ENCODE data around the gene AFF3. TPM values are rescaled to one million over a fixed set of nuclear protein-coding genes. Genes with fewer than 3 reads are reported as not detected.

AFF3 gene
- total and polyA plus RNA-seq, 2 donors (not counting 3 experiments of a cell fraction or from before 2014, with no cell fraction given): 0.06 to 0.07 TPM

GRCh38 chr2:99645960-99646359 is 496.4 kb downstream of the AFF3 start:
- FAIRE-seq (no peak), DNase-seq (ENCODE audit: low read depth, low spot score) (no peak)
- Histone ChIP-seq H3K4me3 (replicated peaks in 1 of 3; ENCODE audit: insufficient read depth in 1 of 3, low read depth in 1 of 3, low read length in 3 of 3) (no peak overlapping the region), H3K9me1 (replicated peaks; ENCODE audit: control insufficient read depth, extremely low read depth, insufficient read depth, low read length) (no peaks in the 10 kb centered on the region), H3K27me3 (ENCODE audit: control insufficient read depth in 2 of 2, insufficient read depth in 2 of 2, low read length in 2 of 2) (peaks cover 0 to 3% of the 10 kb centered on the region in 2 experiments), H3K36me3 (ENCODE audit: control insufficient read depth in 2 of 2, extremely low read depth in 1 of 2, insufficient read depth in 2 of 2, low read length in 2 of 2) (no peaks in the 10 kb centered on the region), H3K9me3 (replicated peaks; ENCODE audit: control insufficient read depth, insufficient read depth, low read length) (no peaks in the 10 kb centered on the region), H3K27ac (ENCODE audit: insufficient read depth, low read depth, low read length) (no peak overlapping the region), H3K4me2 (ENCODE audit: insufficient read depth, low read length) (no peak overlapping the region), H3K79me2 (ENCODE audit: control insufficient read depth, insufficient read depth, low read length) (no peaks in the 10 kb centered on the region), H4K20me1 (replicated peaks; ENCODE audit: control insufficient read depth, extremely low read depth, insufficient read depth, low read length) (no peaks in the 10 kb centered on the region), H3K9ac (replicated peaks; ENCODE audit: extremely low read depth, insufficient read depth, low read length) (no peak overlapping the region), H3K4me1 (ENCODE audit: control insufficient read depth, extremely low read depth, insufficient read depth, low read length) (no peaks in the 10 kb centered on the region), H2AFZ (ENCODE audit: low read depth, low read length) (no peak overlapping the region)
- intact Hi-C loops (cut with micrococcal nuclease): no loop called here
- no TSS peak for BruUV-seq (replicated peaks)
- TF ChIP-seq, protein P1, sequence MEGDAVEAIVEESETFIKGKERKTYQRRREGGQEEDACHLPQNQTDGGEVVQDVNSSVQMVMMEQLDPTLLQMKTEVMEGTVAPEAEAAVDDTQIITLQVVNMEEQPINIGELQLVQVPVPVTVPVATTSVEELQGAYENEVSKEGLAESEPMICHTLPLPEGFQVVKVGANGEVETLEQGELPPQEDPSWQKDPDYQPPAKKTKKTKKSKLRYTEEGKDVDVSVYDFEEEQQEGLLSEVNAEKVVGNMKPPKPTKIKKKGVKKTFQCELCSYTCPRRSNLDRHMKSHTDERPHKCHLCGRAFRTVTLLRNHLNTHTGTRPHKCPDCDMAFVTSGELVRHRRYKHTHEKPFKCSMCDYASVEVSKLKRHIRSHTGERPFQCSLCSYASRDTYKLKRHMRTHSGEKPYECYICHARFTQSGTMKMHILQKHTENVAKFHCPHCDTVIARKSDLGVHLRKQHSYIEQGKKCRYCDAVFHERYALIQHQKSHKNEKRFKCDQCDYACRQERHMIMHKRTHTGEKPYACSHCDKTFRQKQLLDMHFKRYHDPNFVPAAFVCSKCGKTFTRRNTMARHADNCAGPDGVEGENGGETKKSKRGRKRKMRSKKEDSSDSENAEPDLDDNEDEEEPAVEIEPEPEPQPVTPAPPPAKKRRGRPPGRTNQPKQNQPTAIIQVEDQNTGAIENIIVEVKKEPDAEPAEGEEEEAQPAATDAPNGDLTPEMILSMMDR (IDR thresholded peaks at IDR 0.05; ENCODE audit: extremely low read depth in 1 of 2, insufficient read depth in 1 of 2, low read depth in 1 of 2, low read length in 2 of 2): no peak
- no peak for TF ChIP-seq JUN (IDR thresholded peaks at IDR 0.05; ENCODE audit: borderline replicate concordance, insufficient read depth, insufficient read length, low read depth)
- no peak for TF ChIP-seq FOS (IDR thresholded peaks at IDR 0.05; ENCODE audit: borderline replicate concordance, insufficient read depth, low read length)
- no peak for TF ChIP-seq POLR2A (IDR thresholded peaks at IDR 0.05; ENCODE audit: low read depth, low read length)
- TF ChIP-seq POLR2AphosphoS5 (IDR thresholded peaks at IDR 0.05; ENCODE audit: insufficient read depth, low read depth, low read length): no peak
- no peak for TF ChIP-seq EZH2 (IDR thresholded peaks at IDR 0.05; ENCODE audit: borderline replicate concordance, low read depth, low read length, severe bottlenecking)
- dilution Hi-C loops (cut with MboI; ENCODE audit: extremely low pct_ligation_motif_present, low sequenced_read_pairs): no loop called here
- ChIA-PET POLR2A (no interaction called here), CTCF (no interaction called here)

DNA sequence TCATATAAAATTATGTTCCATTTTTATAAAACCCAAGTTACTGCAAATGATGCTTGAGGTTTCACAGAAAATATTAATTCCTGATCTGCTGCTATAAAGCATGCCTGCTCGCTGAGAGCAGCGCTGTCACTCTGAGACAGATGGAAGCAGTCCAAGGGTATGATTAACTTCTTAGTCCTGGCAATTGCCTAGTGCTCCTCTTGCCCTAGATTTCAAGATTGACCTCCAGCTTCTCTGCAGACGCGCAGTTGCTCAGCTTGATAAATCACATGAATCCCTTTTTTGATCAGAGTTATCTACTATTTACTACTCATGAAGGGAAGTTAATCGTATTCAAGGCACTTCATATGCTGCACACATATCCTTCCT is 498.0 kb downstream of the AFF3 start:
- Histone ChIP-seq H3K36me3 (ENCODE audit: control insufficient read depth in 2 of 2, extremely low read depth in 1 of 2, insufficient read depth in 2 of 2, low read length in 2 of 2) (no peaks in the 10 kb centered on the region), H3K27me3 (ENCODE audit: control insufficient read depth in 2 of 2, insufficient read depth in 2 of 2, low read length in 2 of 2) (peaks cover 0 to 3% of the 10 kb centered on the region in 2 experiments), H3K9ac (replicated peaks; ENCODE audit: extremely low read depth, insufficient read depth, low read length) (no peak overlapping the region), H2AFZ (ENCODE audit: low read depth, low read length) (no peak overlapping the region), H3K4me3 (replicated peaks in 1 of 3; ENCODE audit: insufficient read depth in 1 of 3, low read depth in 1 of 3, low read length in 3 of 3) (no peak overlapping the region), H3K27ac (ENCODE audit: insufficient read depth, low read depth, low read length) (no peak overlapping the region), H3K9me1 (replicated peaks; ENCODE audit: control insufficient read depth, extremely low read depth, insufficient read depth, low read length) (no peaks in the 10 kb centered on the region), H3K79me2 (ENCODE audit: control insufficient read depth, insufficient read depth, low read length) (no peaks in the 10 kb centered on the region), H3K9me3 (replicated peaks; ENCODE audit: control insufficient read depth, insufficient read depth, low read length) (no peaks in the 10 kb centered on the region), H3K4me2 (ENCODE audit: insufficient read depth, low read length) (no peak overlapping the region), H3K4me1 (ENCODE audit: control insufficient read depth, extremely low read depth, insufficient read depth, low read length) (no peaks in the 10 kb centered on the region), H4K20me1 (replicated peaks; ENCODE audit: control insufficient read depth, extremely low read depth, insufficient read depth, low read length) (no peaks in the 10 kb centered on the region)
- FAIRE-seq (no peak), DNase-seq (ENCODE audit: low read depth, low spot score) (no peak)
- CTCF ChIA-PET: no interaction called here
- TF ChIP-seq JUN (IDR thresholded peaks at IDR 0.05; ENCODE audit: borderline replicate concordance, insufficient read depth, insufficient read length, low read depth) (no peak), FOS (IDR thresholded peaks at IDR 0.05; ENCODE audit: borderline replicate concordance, insufficient read depth, low read length) (no peak), GATA2 (IDR thresholded peaks at IDR 0.05; ENCODE audit: insufficient read depth, insufficient read length, low read depth, low read length) (no peak), MYC (IDR thresholded peaks at IDR 0.05; ENCODE audit: low read depth, low read length) (no peak), POLR2A (IDR thresholded peaks at IDR 0.05; ENCODE audit: low read depth, low read length) (no peak), POLR2AphosphoS5 (IDR thresholded peaks at IDR 0.05; ENCODE audit: insufficient read depth, low read depth, low read length) (no peak), EZH2 (IDR thresholded peaks at IDR 0.05; ENCODE audit: borderline replicate concordance, low read depth, low read length, severe bottlenecking) (no peak)
- TF ChIP-seq, protein P2, sequence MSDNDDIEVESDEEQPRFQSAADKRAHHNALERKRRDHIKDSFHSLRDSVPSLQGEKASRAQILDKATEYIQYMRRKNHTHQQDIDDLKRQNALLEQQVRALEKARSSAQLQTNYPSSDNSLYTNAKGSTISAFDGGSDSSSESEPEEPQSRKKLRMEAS (IDR thresholded peaks at IDR 0.05; ENCODE audit: insufficient read depth, insufficient read length): no peak
- TF ChIP-seq, protein P1 (IDR thresholded peaks at IDR 0.05; ENCODE audit: extremely low read depth in 1 of 2, insufficient read depth in 1 of 2, low read depth in 1 of 2, low read length in 2 of 2): no peak
- POLR2A ChIA-PET: no interaction called here
- intact Hi-C loops (cut with micrococcal nuclease) (no loop called here), dilution Hi-C loops (cut with MboI; ENCODE audit: extremely low pct_ligation_motif_present, low sequenced_read_pairs) (no loop called here)
- BruUV-seq (replicated peaks): no TSS peak
